Stimulated activated naive CD8-positive, alpha-beta T cell treated with anti-CD3 and anti-CD28 coated beads, Interleukin-15, Interleukin-2, amounts not matched to agents 100 U/mL and 50 U/mL, for 24 hours (primary cell): ENCODE data around the gene FAAH2.
"Not testable (repeated sequence)": the region's sequence is repeated elsewhere in the genome, so short reads cannot be mapped to it uniquely, and the experiment has no call there.

ENCODE experiments used
- ATAC-seq: fragments of 150-1000 bp; cut with Tn5 transposase; one replicate; pipeline ENCODE4 v1.10.0; 2021
- DNase-seq: peaks from one replicate; pipeline ENCODE4 v3.0.0; 2021

Gene FAAH2

DNA sequence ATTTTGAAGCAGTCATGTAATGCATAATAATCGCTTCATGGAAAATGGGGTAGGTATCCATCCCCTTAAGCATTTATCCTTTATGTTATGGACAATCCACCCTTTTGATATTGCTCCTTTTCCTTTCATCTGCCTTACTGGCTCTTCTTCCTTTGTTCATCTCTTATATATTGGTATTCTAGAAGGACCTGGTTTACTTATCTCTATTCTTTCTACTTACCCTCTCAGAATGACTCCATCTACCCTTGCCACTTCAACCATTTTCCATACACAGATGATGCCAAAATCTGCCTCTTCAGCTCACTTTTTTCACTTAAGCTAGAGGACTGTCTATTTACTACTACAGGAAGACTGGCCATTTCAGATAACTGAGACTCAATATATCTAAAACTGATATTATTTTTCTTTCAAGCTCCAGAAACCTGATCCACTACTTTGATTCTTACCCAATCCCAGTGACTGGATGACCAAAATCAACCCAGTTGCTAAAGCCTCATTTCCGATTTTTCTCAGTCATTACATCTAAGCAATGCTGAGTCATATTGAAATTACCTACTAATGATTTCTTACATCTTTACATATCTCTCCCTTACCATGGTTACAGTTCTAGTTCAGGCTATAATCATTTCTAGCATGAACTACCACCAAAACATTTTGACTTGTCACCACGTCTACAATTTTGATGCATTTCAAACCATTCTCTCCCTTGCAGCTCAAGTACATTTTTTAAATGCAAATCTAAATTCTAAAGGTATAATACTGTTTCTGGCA is 93.7 kb downstream of the FAAH2 start:
- ATAC-seq (no peak), DNase-seq (no peak)

DNA sequence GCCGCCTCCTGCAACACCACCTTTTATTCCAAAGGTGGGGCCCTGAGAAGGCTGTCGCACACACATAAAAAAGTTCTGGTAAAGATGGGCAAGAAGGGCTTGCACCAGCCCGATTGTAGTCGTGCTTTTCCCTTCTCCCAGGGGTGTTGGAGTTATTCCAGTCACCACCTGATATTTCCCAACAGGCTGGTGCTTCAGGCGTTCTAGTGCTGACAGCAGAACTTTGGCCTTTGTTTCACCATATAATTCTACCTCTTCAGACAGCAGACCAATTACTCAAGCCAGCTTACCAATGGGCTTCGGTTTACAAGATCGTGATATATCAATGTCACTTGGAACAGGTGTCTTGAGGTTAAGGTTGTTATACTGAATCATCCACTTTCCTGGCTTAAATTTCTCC is 107.7 kb downstream of the FAAH2 start:
- ATAC-seq, DNase-seq: not testable (repeated sequence)

DNA sequence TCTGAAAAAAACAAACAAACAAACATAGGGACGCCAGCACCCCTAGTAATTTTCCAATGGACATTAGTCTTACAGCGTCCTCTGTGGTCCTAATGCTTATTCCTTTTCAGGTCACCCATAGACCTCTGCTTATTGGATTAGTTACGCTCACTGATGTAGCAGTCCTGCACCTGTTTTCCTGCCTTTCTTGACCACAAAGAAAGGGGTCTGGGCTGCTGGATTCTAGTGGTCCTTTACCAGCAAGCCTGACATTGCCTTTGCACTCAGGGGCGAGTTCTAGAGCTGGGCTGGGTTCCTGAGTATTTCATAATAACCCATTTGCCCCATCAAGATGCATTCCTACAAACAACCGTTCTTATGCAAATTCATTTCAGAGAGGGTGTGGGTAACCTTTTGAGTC is 116.7 kb downstream of the FAAH2 start:
- ATAC-seq, result not testable (repeated sequence)

DNA sequence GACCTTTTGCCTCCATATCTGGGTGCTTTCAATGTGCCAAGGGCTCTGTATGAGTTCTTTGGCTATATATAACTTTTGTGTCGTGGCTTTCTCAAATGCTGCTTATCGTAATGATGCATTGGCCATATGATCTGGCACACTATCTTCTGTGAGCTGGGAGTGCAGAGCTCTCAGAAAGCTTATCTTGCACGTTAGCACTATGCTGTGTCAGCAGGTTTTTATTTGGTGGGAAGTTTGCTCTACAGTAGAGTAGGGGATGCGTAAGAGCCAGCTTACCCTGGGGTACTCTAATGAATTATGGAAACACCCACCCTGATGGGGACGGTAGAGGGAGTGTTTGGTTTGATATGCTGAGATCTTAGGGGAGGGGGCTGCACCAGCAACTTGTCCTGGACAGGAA is 119.6 kb downstream of the FAAH2 start:
- no peak for ATAC-seq
- DNase-seq, result no peak

More for the DNA sequence above, 116.7 kb downstream of the FAAH2 start:
- DNase-seq, result not testable (repeated sequence)

DNA sequence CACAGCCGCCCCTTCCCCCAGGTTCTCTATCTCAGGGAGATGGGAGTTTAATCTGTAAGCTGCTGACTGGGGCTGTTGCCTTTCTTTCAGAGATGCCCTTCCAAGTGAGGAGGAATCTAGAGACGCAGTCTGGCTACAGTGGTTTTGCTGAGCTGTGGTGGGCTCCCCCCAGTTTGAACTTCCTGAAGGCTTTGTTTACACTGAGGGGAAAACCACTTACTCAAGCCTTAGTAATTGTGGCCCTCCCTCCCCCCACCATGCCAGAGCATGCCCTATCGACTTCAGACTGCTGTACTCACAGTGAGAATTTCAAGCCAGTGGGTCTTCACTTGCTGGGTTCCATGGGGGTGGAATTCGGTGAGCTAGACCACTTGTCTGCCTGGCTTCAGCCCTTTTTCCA is 131.3 kb downstream of the FAAH2 start:
- ATAC-seq, result no peak

DNA sequence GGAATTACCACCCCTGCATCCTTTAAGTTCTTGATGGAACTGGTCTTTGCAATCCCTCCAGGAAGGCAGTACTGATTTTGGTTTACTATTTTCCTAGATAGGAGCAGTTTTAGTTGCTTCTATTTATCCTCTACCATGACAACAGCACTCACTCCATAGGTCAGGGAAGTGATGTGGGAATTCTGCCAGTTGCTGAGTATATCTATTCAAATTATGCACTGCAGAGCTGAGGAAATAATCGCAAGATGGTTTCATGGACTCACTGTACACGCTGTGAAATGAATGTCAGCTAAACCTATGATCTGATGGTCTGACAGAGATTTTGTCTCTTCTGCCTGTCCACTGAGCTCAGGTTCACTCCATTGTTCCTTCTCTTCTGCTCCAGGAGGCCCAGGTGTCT is 135.8 kb downstream of the FAAH2 start:
- DNase-seq (no peak), ATAC-seq (no peak)

More for the DNA sequence above, 131.3 kb downstream of the FAAH2 start:
- no peak for DNase-seq

DNA sequence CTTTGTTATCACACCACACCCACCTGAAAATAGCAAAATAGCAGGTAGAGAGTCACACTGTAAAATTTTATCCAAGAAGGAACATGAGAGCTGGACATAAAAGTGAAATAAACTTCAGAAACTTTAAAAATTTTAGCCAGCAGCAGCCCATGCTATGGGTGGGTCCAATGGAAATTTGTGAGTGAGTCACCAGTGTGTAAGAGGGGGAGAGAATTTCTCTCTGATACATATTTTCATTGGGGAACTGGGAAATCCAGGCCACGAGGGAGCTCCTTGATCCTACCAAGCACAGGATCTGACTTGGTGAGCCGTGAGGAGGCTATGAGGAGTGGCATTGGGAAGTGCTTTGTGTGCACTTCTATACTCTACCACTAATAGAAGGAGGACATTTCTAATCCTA is 136.3 kb downstream of the FAAH2 start:
- DNase-seq, result no peak
- ATAC-seq, result no peak

DNA sequence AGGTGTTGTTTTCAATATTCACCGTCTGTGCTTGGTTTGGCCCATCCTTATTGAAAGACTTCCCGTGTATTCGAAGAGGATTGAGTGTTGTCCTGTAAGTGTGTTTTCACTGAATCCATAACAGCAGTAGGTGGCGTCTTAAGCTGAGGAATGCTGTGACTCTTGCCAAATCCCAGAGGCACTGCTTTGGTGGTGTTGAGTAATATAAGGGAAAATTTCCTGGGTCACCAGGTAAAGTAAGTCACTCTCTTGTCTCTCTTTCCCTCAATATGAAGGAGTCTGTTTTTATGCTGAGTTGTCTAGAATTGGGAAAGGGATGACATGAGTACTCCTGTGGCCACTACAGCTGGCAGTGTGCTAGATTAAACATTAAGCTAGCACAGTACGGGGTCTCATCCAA is 158.6 kb downstream of the FAAH2 start:
- ATAC-seq (no peak), DNase-seq (no peak)

DNA sequence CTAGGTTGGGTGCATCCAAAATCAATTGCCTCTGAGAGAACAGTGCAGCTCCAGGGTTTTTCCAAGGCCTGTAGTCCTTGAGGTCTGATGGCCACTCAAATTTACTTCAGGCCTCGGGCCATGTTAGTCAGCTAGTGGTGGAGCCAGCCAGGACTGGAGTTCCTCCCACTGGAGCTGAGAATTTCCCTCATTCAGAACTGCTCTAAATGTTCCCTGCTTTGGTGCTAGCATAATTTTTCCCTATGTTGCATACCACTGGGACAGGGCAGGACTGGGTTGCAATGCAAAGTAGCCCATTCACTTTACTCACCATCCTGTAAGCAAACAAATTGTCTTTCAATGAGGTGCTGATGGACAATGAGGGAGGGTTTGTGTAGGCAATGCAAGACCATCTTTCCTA is 159.3 kb downstream of the FAAH2 start:
- no peak for DNase-seq
- ATAC-seq, result no peak

DNA sequence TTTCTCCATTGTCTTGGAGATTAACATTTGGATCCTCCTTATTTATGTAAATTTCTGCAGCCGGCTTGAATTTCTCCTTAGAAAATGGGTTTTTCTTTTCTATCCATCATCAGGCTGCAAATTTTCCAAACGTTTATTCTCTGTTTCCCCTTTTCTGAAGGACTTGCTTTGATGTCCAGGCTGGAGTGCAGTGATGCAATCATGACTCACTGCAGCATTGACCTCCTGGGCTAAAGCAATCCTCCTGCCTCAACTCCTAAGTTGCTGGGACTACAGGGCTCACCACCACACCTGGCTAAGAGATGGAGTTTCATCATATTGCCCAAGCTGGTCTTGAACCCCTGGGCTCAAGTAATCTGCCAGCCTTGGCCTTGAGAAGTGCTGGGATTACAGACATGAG is 161.3 kb downstream of the FAAH2 start:
- ATAC-seq, result no peak

DNA sequence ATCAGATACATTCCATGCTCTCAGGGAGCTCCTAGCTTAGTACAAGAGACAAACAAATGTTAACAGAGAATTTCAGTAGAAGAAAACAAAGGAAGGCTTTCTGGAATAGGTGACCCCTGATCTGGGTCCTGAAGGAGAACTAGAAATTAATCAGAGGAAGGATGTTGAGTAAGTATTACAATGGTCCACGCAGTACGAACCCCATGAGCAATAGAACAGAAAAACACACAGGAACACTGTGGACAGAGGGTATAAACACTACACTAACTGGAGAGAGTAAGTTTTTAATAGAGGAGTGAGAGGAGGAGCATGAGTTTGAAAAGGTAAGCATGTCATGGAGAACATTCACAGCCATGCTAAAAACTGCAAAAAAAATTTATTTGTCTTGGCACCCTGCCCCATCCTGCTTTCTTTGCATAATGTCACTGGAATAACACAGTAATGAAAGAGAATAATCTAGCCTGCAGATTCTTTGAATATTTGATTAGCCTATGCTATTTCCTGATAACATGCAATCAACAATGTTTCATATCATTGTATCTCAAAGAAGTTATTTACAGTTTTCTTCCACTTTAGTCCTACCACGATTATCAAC is 165.0 kb downstream of the FAAH2 start:
- DNase-seq (no peak), ATAC-seq (no peak)

More for the DNA sequence above, 161.3 kb downstream of the FAAH2 start:
- DNase-seq, result no peak

DNA sequence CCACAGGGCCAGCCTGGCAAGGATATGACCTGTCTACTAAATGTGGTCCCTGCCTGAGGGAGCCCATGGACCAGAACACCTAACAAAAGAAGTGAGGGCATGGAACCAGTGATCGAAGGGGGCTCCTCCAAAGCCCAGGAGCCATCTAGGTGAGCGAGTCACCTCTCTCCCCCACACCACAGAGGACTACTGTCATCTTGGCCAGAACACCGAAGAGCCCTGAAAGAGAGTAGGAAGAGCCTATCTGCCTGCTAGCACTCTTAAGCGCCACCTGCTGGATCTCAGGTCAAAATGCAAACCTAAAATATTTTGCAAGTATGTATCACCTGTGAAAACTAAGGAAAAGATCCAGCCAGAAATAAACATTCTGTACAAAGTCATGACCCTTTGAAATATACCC is 167.4 kb downstream of the FAAH2 start:
- no peak for ATAC-seq
- no peak for DNase-seq

DNA sequence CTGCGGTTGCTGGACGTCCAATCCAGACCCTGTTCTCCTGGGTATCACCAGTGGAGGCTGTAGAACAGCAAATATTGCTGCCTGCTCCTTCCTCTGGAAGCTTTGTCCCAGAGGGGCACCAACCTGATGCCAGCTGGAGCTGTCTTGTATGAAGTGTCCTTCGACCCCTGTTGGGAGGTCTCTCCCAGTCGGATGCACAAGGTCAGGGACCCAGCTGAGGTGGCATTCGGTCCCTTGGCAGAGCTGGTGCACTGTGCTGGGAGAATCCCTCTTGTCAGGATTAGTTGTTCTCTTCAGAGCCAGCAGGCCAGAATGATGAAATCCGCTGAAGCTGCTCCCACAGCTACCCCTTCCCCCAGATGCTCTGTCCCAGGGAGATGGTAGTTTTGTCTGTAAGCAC is 195.0 kb downstream of the FAAH2 start:
- ATAC-seq (no peak), DNase-seq (no peak)

DNA sequence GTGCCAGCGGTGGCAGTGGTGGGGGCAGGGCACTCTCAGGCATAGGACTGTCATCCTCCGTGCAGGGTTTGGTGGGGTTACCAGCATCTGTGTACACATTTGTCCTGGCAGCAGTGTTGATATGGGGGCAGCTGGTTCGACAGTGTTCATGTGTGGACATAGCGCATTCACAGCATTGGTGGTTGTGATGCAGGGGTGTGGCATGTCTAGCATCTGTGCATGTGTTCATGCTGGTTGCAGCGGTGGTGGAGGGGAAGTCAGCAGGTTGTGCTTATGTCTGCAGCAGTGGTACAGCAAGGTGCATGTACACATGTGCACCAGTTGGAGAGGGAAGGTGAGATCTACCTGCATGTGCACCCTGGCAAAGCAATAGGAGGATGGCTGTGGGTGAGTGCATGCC is 230.0 kb downstream of the FAAH2 start:
- DNase-seq (no peak), ATAC-seq (no peak)

DNA sequence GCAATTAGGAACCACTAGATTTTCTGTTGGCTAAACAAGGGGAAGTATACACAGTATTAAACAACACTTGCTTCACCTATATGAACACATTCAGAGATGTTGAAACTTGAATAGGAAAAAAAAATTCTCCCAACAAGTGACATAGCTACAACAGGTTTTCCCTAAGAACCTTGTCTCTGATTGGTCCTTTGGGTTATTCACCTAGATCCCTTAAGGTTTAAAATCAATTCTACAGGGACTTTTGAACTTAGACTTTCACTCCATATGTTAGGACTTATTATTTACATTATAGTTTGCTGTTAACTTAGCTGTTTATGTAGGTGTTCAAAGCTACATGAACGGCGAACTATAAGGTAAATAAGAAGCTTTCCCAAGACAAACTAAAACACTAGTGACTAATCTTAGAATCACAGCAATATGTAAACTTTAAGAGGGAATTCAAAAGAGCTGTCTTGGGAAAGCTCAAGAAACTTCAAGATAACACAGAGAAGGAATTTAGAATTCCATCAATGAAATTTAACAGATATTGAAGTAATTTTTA is 233.1 kb downstream of the FAAH2 start:
- ATAC-seq (no peak), DNase-seq (no peak)

DNA sequence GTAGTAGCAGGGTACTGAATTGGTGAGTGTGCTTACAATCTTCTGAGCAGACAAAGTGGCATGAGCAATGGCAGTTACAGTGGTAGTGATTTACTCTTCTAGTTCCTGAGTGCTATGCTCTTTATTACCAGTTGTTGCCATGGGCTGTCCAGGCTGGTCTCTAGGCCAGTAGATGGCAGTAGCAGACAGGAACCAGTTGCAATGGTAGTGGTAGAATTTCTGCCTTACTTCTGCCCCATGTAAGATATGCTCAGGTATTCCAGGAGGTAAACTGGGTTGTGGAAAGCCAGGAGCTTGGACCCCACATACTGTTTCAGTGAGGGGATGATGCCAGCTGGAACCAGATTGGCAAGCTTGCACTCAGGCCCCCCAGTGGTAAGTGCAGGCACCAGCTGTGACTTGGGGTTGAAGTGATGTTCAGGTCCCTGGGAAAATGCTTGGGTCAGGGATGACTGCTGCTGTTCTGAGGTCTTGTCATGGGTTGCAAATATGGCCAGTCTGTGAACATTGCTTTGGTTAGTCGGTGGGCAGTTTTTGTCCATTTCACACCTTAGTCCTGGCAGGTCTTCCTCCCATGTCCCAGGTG is 242.3 kb downstream of the FAAH2 start:
- no peak for ATAC-seq
- DNase-seq, result no peak
